Fibroblast of pulmonary artery (primary cell): ENCODE data around the gene RGP1.

Experiments
- DNase-seq: peaks from one replicate; pipeline ENCODE4 v3.0.0-alpha.2; 2010; ENCODE audit warnings: low read depth
- H3K4me3 ChIP-seq: replicated peaks from 2 replicates; pipeline ENCODE4 v1.5.1; 2011; ENCODE audit warnings: low read depth, mild to moderate bottlenecking, control low read depth, low read length, moderate library complexity
- CTCF ChIP-seq: IDR thresholded peaks from 2 replicates; pipeline ENCODE4 v1.5.1; 2011; ENCODE audit warnings: mild to moderate bottlenecking, control low read depth, low read length, inconsistent platforms; ENCODE audit errors: missing control alignments

The RGP1 gene

DNA sequence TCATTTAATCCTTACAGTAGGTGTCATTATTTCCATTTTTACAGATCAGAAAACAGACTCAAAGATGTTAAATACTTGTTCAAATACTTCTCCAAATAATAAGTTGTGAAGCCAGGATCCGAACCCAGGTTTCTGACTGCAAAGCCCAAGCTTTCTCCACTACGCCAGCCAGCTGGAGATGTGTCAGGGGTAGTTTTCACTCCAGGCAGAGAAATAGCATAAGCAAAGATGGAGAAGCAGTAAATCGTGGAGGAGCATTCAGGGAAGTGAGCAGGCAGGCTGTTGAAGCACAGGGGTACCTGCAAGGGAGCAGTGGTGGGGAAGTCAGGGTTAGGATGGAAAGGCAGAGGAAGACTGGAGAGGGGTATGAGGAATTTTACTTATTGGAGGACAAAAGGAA is 20.0 kb upstream of the RGP1 start:
- TF ChIP-seq CTCF, result no peak
- DNase-seq, result no peak
- peak overlapping the region; percentile 92 for H3K4me3 ChIP-seq

DNA sequence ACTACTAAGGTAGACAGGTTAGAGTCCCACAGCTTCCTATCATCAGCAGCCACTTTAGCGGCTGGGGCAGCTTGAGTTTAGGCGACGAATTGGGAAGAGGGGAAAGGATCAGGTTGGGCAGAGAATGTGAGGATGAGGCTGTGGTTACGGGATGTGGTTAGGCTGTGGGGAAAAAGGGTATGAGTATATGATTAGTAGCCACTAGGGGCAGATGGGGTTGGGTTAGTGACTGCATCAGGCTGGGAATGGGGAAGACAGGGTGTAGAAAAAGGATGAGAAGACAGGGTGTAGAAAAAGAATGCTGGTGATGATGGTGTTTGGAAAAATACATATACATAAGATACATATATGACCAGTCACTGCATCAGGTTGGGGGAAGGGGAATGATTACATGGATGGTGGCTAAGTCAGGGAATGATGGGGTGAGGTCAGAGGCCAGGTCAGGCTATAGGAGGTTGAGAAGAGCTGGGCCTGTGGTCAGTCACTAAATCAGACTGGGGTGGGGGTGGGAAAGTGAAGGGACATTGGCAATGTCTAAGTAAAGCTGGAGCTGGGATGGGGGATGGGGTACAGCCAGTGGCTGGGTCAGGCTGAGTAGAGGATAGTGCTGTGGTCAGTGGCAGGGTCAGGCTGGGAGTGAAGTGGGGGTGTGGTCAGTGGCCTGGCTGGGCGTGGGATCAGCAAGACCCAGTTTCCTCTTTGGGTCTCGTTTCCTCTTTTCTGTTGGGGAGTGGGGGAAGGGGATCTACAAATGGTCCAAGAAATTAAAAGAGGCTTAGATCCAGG is 19.2 kb upstream of the RGP1 start:
- TF ChIP-seq CTCF, result peak; percentile 77
- peak overlapping the region; percentile 92 for H3K4me3 ChIP-seq
- DNase-seq, result peak; percentile 79

DNA sequence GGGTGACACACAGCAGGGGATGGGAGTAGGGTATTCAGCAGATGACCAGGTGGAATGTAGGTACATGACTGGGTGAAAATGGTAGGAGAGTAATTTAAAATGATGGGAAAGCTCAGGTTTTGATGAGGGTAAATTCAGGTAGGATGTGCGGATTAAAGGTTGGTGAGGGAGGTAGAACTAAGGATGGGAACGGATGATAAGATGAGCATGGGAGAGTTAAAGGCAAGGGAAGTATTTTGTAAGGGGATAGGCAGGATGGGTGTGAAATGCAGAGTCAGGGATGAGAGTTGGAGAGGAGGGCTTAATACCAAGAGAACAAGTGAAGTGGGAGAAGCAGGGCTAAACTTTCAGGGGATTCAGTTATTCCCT is 18.6 kb upstream of the RGP1 start:
- TF ChIP-seq CTCF, result no peak
- peak overlapping the region; percentile 92 for H3K4me3 ChIP-seq
- no peak for DNase-seq

DNA sequence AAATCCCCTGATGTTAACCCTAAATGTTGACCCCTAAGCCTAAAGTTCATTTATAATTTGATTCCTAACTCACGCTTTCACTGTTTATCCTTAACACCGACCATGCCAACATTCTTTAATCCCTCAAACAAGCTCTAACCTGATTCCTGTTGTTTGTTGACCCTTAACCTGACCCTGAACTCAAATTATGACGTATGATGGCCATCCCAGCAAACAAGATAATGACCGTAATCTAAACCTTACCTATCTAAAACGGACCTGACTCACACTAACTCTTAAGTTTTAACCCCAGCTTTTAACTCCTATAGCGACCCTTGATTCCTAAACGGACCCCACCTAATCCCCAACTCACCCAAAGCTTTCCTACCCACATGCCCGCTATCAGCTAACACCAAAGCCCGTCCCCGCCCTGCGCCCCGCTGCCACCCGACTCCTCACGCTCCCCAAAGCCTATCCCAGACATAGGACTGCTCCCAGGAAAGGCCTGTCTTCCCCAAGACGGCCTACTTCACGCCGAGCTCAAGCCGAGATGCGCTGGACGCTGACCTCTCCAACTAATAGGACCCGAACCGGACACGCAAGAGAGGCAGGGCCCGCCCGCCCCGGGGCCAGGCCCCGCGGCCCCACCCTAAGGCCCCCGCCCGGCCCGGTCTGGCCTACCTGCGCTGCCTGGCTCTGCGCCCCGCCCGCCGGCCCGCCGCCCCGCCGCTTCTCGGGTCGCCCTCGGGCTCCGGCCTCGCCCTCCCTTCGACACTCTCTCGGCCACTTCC is 17.5 kb upstream of the RGP1 start:
- peak overlapping the region; percentile 92 for H3K4me3 ChIP-seq
- TF ChIP-seq CTCF, result no peak
- DNase-seq, result no peak

GRCh38 chr9:35732185-35732799 is 16.8 kb upstream of the RGP1 start, which contains the start of the genes CREB3 and TLN1:
CREB3 (plus strand) TSS chr9:35732666; CDS start chr9:35732773, 107 bp downstream.
TLN1 (minus strand) TSS chr9:35732195; CDS start chr9:35725694, 6,501 bp downstream.
- TF ChIP-seq CTCF, result no peak
- H3K4me3 ChIP-seq, result peak within 1 kb of the TSS; percentile 92
- DNase-seq, result peak; percentile 99

DNA sequence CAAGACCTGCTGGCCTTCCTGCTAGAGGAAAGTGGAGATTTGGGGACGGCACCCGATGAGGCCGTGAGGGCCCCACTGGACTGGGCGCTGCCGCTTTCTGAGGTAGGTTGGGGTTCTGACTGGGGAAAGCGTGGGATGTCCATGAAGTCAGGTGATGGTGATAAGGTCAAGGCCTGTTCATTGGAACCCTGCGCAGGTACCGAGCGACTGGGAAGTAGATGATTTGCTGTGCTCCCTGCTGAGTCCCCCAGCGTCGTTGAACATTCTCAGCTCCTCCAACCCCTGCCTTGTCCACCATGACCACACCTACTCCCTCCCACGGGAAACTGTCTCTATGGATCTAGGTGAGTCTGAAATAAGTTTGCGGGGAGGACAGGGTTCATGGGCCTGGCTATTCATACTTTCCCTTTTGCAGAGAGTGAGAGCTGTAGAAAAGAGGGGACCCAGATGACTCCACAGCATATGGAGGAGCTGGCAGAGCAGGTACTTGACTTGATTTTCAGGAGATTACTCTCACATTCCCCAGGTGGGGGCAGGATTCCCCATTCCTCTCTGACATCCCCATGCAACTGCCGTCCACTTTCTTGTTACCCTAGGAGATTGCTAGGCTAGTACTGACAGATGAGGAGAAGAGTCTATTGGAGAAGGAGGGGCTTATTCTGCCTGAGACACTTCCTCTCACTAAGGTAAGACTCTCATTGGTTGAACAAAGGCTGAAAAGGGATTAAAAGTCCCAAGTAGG is 16.1 kb upstream of the RGP1 start:
- H3K4me3 ChIP-seq, result peak overlapping the region; percentile 92
- DNase-seq, result peak; percentile 61
- no peak for TF ChIP-seq CTCF
